K562 treated with DMSO at 1 percent for 12 hours (cell line): Measurements from ENCODE around the gene RXFP1. TPM values are rescaled to one million over a fixed set of nuclear protein-coding genes. Genes with fewer than 3 reads are reported as not detected.

Experiments used
- total RNA-seq: library from RNA; unstranded; fragments of 300-600 nt; gene quantifications from 2 replicates; pipeline ENCODE4 v1.2.3, GENCODE V29; 2022; ENCODE audit not compliant: insufficient read depth

Gene RXFP1
- total RNA-seq, result 0.21 TPM in 1 of 2 replicates, not detected in the other

GRCh38 chr4:158521484-158522088, at the start of gene RXFP1:
Gene RXFP1, plus strand, starts transcription at chr4:158521882. Its CDS starts 95 bp downstream, at chr4:158521977.

DNA sequence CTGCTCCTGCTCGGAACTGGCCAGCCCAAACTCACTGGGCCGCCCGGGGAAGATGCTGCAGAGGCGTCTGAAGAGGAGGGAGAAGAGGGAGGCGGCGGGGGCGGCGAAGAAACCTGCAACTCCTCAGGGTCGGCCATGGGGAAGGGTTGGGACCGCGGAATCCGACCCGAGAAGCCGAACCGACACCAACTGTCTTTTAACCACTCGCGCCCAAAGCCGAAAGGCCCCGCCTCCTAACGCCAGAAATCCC, 149.9 kb downstream of the RXFP1 start, which contains the start of gene C4orf46:
TSS of gene C4orf46 (minus strand) at position 223 of the 250 bp plus-strand sequence. CDS start at position 137, 86 bp downstream.

DNA sequence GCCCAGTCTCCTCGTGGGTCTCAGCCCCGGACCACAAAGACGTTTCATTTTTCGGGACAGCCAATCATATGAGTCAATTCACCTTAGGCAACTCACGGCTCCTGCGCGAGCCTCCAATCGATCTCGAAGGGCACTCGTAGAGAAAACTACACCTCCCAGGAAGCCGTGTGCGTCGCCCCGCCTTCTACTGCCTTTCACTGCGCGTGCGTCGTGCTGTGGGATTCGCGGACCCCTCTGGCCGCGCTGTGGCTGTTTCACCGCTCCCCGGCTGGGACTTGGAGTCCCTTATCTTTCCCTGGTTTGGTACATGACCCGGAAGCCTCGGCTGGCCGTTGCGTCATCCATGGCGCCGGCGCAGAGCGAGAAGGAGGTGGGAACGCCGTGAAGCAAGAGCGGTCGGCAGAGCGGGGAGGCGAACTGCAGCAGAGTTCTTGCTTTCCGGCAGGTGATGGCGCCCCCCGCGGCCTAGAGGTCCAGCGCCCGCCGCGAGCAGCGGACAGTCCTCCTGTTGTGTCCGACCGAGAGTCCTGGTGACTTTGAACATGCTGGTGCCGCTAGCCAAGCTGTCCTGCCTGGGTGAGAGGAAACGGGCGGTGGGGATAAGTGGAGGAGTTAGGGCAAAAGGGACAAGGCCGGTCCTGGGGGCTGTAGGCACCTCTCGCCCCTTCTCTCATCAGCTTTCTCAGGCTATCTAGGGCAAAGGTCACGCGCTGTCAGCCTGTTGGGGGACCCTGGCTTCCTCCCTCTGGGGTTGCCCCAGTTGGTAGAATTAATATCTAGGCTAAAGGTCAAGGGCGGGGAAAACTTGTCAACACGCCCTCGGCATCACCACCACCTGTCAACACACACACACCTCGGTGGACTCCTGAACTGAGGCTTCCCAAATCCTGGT, 150.5 kb downstream of the RXFP1 start, which contains the start of gene ETFDH:
TSS of gene ETFDH (plus strand) at position 382 of the 892 bp plus-strand sequence. CDS start at position 543, 161 bp downstream.

Other genes starting within 250 kb of the RXFP1 start
- gene C4orf46, start 150.0 kb downstream of the RXFP1 start, total RNA-seq, result 4.9 and 13.0 TPM in 2 replicates
- gene ETFDH, start 150.4 kb downstream of the RXFP1 start, total RNA-seq, result 21.8 and 29.9 TPM in 2 replicates
- gene PPID, start 201.5 kb downstream of the RXFP1 start, total RNA-seq, result 26.9 and 42.4 TPM in 2 replicates
- 2.2 and 15.1 TPM in 2 replicates for gene FNIP2, start 247.1 kb downstream of the RXFP1 start, total RNA-seq